ENCODE data around the gene ADGRF5.
"Not testable (repeated sequence)": the region's sequence is repeated elsewhere in the genome, so short reads cannot be mapped to it uniquely, and the experiment has no call there.

Gene ADGRF5

GRCh38 chr6:46876126-46876525 is 45.6 kb downstream of the ADGRF5 start:
- no peak overlapping the region for H3K27ac ChIP-seq

GRCh38 chr6:46867411-46867810 is 54.3 kb downstream of the ADGRF5 start:
- TF ChIP-seq, protein P1, sequence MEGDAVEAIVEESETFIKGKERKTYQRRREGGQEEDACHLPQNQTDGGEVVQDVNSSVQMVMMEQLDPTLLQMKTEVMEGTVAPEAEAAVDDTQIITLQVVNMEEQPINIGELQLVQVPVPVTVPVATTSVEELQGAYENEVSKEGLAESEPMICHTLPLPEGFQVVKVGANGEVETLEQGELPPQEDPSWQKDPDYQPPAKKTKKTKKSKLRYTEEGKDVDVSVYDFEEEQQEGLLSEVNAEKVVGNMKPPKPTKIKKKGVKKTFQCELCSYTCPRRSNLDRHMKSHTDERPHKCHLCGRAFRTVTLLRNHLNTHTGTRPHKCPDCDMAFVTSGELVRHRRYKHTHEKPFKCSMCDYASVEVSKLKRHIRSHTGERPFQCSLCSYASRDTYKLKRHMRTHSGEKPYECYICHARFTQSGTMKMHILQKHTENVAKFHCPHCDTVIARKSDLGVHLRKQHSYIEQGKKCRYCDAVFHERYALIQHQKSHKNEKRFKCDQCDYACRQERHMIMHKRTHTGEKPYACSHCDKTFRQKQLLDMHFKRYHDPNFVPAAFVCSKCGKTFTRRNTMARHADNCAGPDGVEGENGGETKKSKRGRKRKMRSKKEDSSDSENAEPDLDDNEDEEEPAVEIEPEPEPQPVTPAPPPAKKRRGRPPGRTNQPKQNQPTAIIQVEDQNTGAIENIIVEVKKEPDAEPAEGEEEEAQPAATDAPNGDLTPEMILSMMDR (IDR thresholded peaks at IDR 0.05) = no peak
- no peaks in the 10 kb centered on the region for H3K4me1 ChIP-seq (ENCODE audit: control insufficient read depth in 1 of 2, insufficient read depth in 1 of 2, low read depth in 1 of 2, low read length in 1 of 2)
- no peak overlapping the region for H3K27ac ChIP-seq
- H3K27me3 ChIP-seq = no peaks in the 10 kb centered on the region
- H3K36me3 ChIP-seq = no peaks in the 10 kb centered on the region
- no peak overlapping the region for H3K4me3 ChIP-seq (ENCODE audit: low read depth in 1 of 2, low read length in 1 of 2)
- H3K9me3 ChIP-seq = no peaks in the 10 kb centered on the region

More at GRCh38 chr6:46876126-46876525, 45.6 kb downstream of the ADGRF5 start:
- peaks cover 4% of the 10 kb centered on the region for H3K27me3 ChIP-seq
- no peaks in the 10 kb centered on the region for H3K9me3 ChIP-seq
- H3K36me3 ChIP-seq = no peaks in the 10 kb centered on the region
- TF ChIP-seq, protein P1 (IDR thresholded peaks at IDR 0.05) = no peak
- no peak overlapping the region for H3K4me3 ChIP-seq (ENCODE audit: low read depth in 1 of 2, low read length in 1 of 2)
- no peaks in the 10 kb centered on the region for H3K4me1 ChIP-seq (ENCODE audit: control insufficient read depth in 1 of 2, insufficient read depth in 1 of 2, low read depth in 1 of 2, low read length in 1 of 2)

- H3K36me3 ChIP-seq = no peaks in the 10 kb centered on the region
- TF ChIP-seq, protein P1 (IDR thresholded peaks at IDR 0.05) = no peak
- H3K9me3 ChIP-seq = no peaks in the 10 kb centered on the region
Observed at GRCh38 chr6:46865221-46865620, 56.5 kb downstream of the ADGRF5 start.

GRCh38 chr6:46863791-46864190 is 57.9 kb downstream of the ADGRF5 start:
- Histone ChIP-seq H3K4me1 (ENCODE audit: control insufficient read depth in 1 of 2, insufficient read depth in 1 of 2, low read depth in 1 of 2, low read length in 1 of 2) (no peaks in the 10 kb centered on the region), H3K36me3 (no peaks in the 10 kb centered on the region), H3K27ac (no peak overlapping the region), H3K27me3 (no peaks in the 10 kb centered on the region), H3K9me3 (no peaks in the 10 kb centered on the region), H3K4me3 (ENCODE audit: low read depth in 1 of 2, low read length in 1 of 2) (no peak overlapping the region)
- TF ChIP-seq, protein P1 (IDR thresholded peaks at IDR 0.05) = no peak

More at GRCh38 chr6:46865221-46865620, 56.5 kb downstream of the ADGRF5 start:
- Histone ChIP-seq H3K27ac (no peak overlapping the region), H3K4me3 (ENCODE audit: low read depth in 1 of 2, low read length in 1 of 2) (no peak overlapping the region), H3K4me1 (ENCODE audit: control insufficient read depth in 1 of 2, insufficient read depth in 1 of 2, low read depth in 1 of 2, low read length in 1 of 2) (no peaks in the 10 kb centered on the region), H3K27me3 (no peaks in the 10 kb centered on the region)

DNA sequence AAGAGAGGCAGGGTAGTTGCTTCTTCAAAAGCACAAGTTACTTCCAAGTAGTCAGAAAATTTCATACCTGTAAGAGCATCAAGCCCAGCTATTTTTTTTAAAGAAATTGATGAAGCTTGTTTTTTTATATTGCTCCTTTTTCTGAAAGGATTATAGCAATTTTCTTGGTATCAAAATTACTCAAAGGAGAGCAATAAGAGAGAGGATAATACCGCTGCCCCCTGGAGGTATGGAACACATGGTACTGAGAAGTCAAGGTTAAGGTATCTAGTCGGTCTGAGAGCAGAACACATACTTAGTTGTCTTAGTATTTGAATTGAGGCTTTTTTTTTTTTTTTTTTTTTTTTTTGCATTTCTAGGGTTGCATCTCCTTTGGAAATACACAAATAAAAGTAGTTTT is 59.4 kb downstream of the ADGRF5 start:
- TF ChIP-seq, protein P1 (IDR thresholded peaks at IDR 0.05) = no peak
- H3K36me3 ChIP-seq = no peaks in the 10 kb centered on the region
- H3K27me3 ChIP-seq = no peaks in the 10 kb centered on the region

GRCh38 chr6:46855966-46856365 is 65.8 kb downstream of the ADGRF5 start:
- not testable (repeated sequence) for H3K27ac ChIP-seq

More for the DNA sequence above, 59.4 kb downstream of the ADGRF5 start:
- no peak overlapping the region for H3K27ac ChIP-seq
- no peaks in the 10 kb centered on the region for H3K4me1 ChIP-seq (ENCODE audit: control insufficient read depth in 1 of 2, insufficient read depth in 1 of 2, low read depth in 1 of 2, low read length in 1 of 2)
- no peak overlapping the region for H3K4me3 ChIP-seq (ENCODE audit: low read depth in 1 of 2, low read length in 1 of 2)
- H3K9me3 ChIP-seq = no peaks in the 10 kb centered on the region

GRCh38 chr6:46851576-46851975 is 70.2 kb downstream of the ADGRF5 start:
- H3K4me1 ChIP-seq (ENCODE audit: control insufficient read depth in 1 of 2, insufficient read depth in 1 of 2, low read depth in 1 of 2, low read length in 1 of 2) = peaks cover 8 to 21% of the 10 kb centered on the region in 2 experiments
- not testable (repeated sequence) for H3K27me3 ChIP-seq; H3K9me3 ChIP-seq; H3K27ac ChIP-seq; H3K4me3 ChIP-seq (ENCODE audit: low read depth in 1 of 2, low read length in 1 of 2); H3K36me3 ChIP-seq

More at GRCh38 chr6:46855966-46856365, 65.8 kb downstream of the ADGRF5 start:
- not testable (repeated sequence) for H3K27me3 ChIP-seq; H3K36me3 ChIP-seq; H3K9me3 ChIP-seq; H3K4me1 ChIP-seq (ENCODE audit: control insufficient read depth in 1 of 2, insufficient read depth in 1 of 2, low read depth in 1 of 2, low read length in 1 of 2); H3K4me3 ChIP-seq (ENCODE audit: low read depth in 1 of 2, low read length in 1 of 2)

Measured in neutrophil (primary cell).